Skeletal muscle tissue (tissue), 4 donors: ENCODE data around the gene FOXC1. TPM values are rescaled to one million over a fixed set of nuclear protein-coding genes. Genes with fewer than 3 reads are reported as not detected.

Source experiments
- H3K27ac ChIP-seq: one replicate; pipeline ENCODE4 v1.7.0; 2013; ENCODE audit warnings: mild to moderate bottlenecking, low read depth, low read length, inconsistent platforms
- H3K27me3 ChIP-seq, 3 donors: one replicate each; pipeline ENCODE4 v1.7.0; 2013; ENCODE audit warnings: low read length in 3 of 3; ENCODE audit not compliant: control insufficient read depth in 3 of 3, insufficient read depth in 3 of 3
- H3K36me3 ChIP-seq, 3 donors: one replicate each; pipeline ENCODE4 v1.7.0; 2013; ENCODE audit warnings: low read length in 3 of 3; ENCODE audit not compliant: control insufficient read depth in 3 of 3, insufficient read depth in 3 of 3
- H3K4me1 ChIP-seq, 3 donors: one replicate each; pipeline ENCODE4 v1.7.0; 2013; ENCODE audit warnings: low read length in 3 of 3, mild to moderate bottlenecking in 3 of 3; ENCODE audit not compliant: control insufficient read depth in 3 of 3, insufficient read depth in 3 of 3
- H3K4me3 ChIP-seq, 3 donors: one replicate each; pipeline ENCODE4 v1.7.0; 2013; ENCODE audit warnings: low read length in 3 of 3
- H3K9ac ChIP-seq, 3 donors: one replicate each; pipeline ENCODE4 v1.7.0; 2013; ENCODE audit warnings: low read length in 3 of 3, mild to moderate bottlenecking in 3 of 3, moderate library complexity in 2 of 3, low read depth in 1 of 3
- H3K9me3 ChIP-seq, 3 donors: one replicate each; pipeline ENCODE4 v1.7.0; 2013; ENCODE audit warnings: low read length in 3 of 3; ENCODE audit not compliant: control insufficient read depth in 3 of 3
- total RNA-seq: library from RNA; depleted of rRNA; stranded (reverse); fragments of >200 nt; gene quantifications from one replicate; pipeline ENCODE4 v1.2.3, GENCODE V29; 2014
- donor health status: Osteomylitis.

Gene FOXC1
- total RNA-seq: 1.6 TPM

DNA sequence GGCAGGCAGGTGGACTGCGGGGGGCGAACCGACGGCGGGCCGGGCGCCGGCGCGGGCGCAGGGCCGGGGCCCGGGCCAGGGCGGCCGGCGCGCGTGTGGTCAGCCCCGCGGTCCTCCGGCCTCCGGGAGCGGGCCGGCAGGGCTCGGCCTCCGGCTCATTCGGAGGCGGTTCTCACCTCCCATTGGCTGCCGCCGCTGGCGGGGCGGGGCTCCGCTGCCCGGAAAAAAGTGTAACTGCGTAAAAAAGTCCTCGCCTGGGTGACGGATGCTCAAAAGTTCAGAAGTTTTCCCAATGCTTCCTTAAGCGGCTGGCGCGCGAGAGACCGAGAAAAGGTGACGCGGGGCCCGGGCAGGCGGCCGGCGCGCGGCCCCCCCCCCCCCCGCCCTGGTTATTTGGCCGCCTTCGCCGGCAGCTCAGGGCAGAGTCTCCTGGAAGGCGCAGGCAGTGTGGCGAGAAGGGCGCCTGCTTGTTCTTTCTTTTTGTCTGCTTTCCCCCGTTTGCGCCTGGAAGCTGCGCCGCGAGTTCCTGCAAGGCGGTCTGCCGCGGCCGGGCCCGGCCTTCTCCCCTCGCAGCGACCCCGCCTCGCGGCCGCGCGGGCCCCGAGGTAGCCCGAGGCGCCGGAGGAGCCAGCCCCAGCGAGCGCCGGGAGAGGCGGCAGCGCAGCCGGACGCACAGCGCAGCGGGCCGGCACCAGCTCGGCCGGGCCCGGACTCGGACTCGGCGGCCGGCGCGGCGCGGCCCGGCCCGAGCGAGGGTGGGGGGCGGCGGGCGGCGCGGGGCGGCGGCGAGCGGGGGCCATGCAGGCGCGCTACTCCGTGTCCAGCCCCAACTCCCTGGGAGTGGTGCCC lies at the start of gene FOXC1:
FOXC1 (plus strand) TSS at position 268 of the 849 bp plus-strand sequence; CDS start at position 799, 531 bp downstream.
- peaks cover 12 to 31% (median 16%) of the 10 kb centered on the region in 3 donors for H3K4me1 ChIP-seq

DNA sequence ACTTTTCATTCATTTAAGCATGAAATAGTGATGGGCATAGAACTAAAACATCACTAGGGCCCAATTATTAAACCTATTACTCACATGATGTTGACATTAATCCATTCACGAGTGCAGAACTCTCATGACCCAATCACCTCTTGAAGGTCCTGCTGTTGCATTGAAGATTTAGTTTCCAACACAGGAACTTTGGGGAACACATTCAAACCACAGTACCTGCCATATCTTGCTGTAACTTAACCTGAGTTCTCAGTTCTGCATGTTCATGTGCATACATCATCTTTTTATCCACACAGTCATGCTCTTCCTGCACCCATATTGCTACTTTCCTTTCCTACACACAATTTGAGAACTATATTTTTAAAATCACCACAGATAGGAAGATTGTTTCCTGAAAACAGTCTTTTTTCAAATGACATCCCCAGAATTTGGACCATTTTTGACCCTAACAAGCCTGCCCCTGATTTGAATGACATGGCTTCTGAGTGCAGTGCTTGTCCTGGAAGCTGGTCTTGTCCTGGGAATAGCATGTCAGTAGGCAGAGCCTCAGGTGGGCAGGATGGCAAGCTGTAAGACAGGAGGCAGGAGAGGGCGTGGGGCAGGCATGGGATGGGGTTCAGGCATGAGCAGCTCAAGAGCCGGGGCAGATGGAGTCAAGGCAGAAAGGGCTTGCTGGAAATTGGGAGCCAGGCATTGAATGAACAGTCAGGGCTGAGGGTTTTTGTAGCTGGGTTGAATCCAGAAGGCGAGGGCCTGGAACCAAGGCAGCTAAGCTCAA lies 49.2 kb upstream of the FOXC1 start:
- peaks cover 2 to 4% (median 3%) of the 10 kb centered on the region in 3 donors for H3K27me3 ChIP-seq
- H3K4me1 ChIP-seq: no peaks in the 10 kb centered on the region
- H3K9ac ChIP-seq: no peak overlapping the region
- H3K9me3 ChIP-seq: no peaks in the 10 kb centered on the region
- no peak overlapping the region for H3K27ac ChIP-seq
- no peaks in the 10 kb centered on the region for H3K36me3 ChIP-seq
- no peak overlapping the region for H3K4me3 ChIP-seq

More for the DNA sequence above, at the start of gene FOXC1:
- H3K36me3 ChIP-seq: no peaks in the 10 kb centered on the region
- peak within 1 kb of the TSS; percentile 65 for H3K27ac ChIP-seq
- H3K9ac ChIP-seq: peak within 1 kb of the TSS; percentile 68 to 79 (median 72)
- peak within 1 kb of the TSS; percentile 69 to 71 (median 71) for H3K4me3 ChIP-seq
- H3K27me3 ChIP-seq: peaks cover 78 to 80% (median 80%) of the 10 kb centered on the region in 3 donors
- no peaks in the 10 kb centered on the region for H3K9me3 ChIP-seq

DNA sequence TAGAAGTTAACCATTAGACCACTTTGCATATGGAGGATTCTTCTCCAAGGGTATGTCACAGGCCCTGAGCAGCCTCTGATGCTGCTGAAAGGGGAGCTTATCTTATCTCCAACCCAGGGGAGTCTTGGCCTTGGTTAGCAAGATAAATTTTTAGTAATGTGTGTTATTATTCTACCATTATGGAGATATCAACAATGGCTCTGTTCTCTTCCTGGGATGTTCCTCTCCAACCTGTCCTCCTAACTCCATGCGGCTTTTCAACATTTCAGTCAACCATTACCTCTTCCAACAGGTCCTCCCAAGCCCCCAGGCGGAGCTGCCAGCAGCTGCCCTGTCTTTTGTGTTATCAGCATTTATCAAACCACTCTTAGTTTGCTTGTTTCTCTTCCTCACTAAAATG lies 48.4 kb upstream of the FOXC1 start:
- H3K9me3 ChIP-seq: no peaks in the 10 kb centered on the region
- no peaks in the 10 kb centered on the region for H3K36me3 ChIP-seq
- no peak overlapping the region for H3K9ac ChIP-seq
- no peaks in the 10 kb centered on the region for H3K4me1 ChIP-seq
- no peak overlapping the region for H3K4me3 ChIP-seq
- H3K27me3 ChIP-seq: peaks cover 2 to 4% (median 3%) of the 10 kb centered on the region in 3 donors
- H3K27ac ChIP-seq: no peak overlapping the region

DNA sequence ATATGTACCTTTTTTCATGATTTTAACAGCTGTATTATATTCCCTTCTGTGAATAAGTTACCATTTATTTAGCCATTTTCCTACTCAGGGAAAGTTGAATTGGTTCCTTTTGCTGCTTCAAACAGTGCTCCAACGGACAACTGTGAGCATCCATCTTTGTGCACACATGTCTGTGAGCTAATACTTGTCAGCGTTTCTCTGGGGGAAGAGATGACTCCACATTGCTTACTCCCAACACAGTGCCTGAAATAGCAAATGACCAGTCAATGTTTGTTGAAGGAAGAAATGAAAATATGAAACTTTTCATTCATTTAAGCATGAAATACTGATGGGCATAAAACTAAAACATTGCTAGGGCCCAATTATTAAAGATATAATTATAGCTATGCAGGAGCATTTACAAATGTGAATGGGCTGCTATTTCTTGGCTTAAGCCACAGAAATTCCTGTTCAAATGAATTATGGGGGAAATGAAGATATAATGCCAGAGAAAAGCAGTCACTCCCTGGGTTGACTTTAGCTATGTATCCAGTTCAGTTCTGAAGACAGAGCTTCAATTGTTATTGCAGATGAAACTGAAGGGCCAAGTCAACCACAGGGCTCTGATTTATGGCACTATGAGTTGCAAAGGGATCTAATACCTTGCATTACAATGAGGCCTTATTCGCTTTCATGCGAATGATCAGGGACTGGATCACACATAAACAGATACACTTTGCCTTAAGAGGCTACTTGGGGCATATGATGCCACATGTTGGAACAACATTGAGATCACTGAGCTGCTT lies 47.4 kb upstream of the FOXC1 start:
- Histone ChIP-seq H3K27me3 (peaks cover 2 to 4% (median 3%) of the 10 kb centered on the region in 3 donors), H3K4me1 (no peaks in the 10 kb centered on the region), H3K36me3 (no peaks in the 10 kb centered on the region), H3K4me3 (no peak overlapping the region), H3K27ac (no peak overlapping the region), H3K9ac (no peak overlapping the region), H3K9me3 (no peaks in the 10 kb centered on the region)

DNA sequence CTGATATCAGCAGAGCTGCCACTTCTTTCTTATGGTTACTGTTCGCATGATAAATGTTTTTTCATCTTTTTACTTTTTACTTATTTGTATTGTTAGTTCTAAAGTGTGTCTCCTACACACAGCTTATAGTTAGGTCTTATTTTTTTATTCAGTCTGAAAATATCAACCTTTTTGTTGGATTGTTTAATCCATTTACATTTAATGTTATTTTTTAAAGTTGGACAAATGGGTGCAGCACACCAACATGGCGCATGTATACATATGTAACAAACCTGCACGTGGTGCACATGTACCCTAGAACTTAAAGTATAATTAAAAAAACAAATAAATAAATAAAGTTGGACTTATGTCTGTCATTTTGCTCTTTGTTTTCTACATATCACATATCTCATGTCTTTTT lies 40.3 kb upstream of the FOXC1 start:
- H3K9ac ChIP-seq: no peak overlapping the region
- no peak overlapping the region for H3K27ac ChIP-seq
- H3K27me3 ChIP-seq: peaks cover 0 to 3% (median 0%) of the 10 kb centered on the region in 3 donors
- no peaks in the 10 kb centered on the region for H3K36me3 ChIP-seq
- H3K4me1 ChIP-seq: peaks cover 0 to 5% (median 0%) of the 10 kb centered on the region in 3 donors
- H3K9me3 ChIP-seq: peaks cover 0 to 8% (median 3%) of the 10 kb centered on the region in 3 donors
- H3K4me3 ChIP-seq: no peak overlapping the region

DNA sequence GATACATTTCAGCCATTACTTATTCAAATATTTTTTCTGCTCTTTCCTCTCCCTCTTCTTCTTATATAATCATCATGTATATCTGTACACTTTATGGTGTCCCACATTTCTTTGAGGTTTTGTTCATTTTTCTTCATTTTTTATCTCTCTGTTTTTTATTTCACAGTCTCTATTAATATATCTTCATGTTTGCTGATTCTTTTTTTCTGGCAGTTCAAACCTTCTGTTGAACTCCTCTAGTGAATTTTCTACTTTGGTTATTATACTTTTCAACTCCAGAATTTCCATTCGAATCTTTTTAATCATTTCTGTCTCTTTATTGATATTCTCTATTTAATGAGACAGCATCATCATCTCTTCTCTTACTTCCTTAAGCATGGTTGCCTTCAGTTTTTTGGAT lies 38.9 kb upstream of the FOXC1 start:
- peaks cover 0 to 6% (median 5%) of the 10 kb centered on the region in 3 donors for H3K4me1 ChIP-seq
- no peaks in the 10 kb centered on the region for H3K27me3 ChIP-seq
- peaks cover 0 to 8% (median 3%) of the 10 kb centered on the region in 3 donors for H3K9me3 ChIP-seq
- H3K36me3 ChIP-seq: no peaks in the 10 kb centered on the region
- H3K9ac ChIP-seq: no peak overlapping the region
- no peak overlapping the region for H3K27ac ChIP-seq
- H3K4me3 ChIP-seq: no peak overlapping the region

DNA sequence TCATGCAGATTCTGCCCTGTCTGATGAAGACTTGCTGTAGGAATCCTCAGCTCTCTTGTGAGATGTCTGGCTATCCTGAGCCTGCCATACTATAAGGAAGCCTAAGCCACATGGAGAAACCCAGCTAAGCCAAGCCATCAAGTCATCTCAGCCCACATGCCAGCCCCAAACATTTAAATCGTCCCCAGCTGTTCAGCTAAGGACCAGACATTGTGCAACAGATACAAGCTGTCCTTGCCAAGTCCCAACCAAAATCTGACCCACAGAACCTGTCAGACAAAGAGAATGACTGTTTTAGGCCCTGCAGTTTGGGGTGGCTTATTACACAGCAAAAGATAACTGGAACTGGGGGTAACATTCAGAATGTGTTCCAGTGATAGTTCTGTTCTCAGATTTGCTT lies 36.8 kb upstream of the FOXC1 start:
- peaks cover 0 to 8% (median 3%) of the 10 kb centered on the region in 3 donors for H3K9me3 ChIP-seq
- H3K27me3 ChIP-seq: no peaks in the 10 kb centered on the region
- H3K4me1 ChIP-seq: peaks cover 0 to 8% (median 5%) of the 10 kb centered on the region in 3 donors
- no peaks in the 10 kb centered on the region for H3K36me3 ChIP-seq
- H3K27ac ChIP-seq: no peak overlapping the region
- no peak overlapping the region for H3K9ac ChIP-seq
- H3K4me3 ChIP-seq: no peak overlapping the region

DNA sequence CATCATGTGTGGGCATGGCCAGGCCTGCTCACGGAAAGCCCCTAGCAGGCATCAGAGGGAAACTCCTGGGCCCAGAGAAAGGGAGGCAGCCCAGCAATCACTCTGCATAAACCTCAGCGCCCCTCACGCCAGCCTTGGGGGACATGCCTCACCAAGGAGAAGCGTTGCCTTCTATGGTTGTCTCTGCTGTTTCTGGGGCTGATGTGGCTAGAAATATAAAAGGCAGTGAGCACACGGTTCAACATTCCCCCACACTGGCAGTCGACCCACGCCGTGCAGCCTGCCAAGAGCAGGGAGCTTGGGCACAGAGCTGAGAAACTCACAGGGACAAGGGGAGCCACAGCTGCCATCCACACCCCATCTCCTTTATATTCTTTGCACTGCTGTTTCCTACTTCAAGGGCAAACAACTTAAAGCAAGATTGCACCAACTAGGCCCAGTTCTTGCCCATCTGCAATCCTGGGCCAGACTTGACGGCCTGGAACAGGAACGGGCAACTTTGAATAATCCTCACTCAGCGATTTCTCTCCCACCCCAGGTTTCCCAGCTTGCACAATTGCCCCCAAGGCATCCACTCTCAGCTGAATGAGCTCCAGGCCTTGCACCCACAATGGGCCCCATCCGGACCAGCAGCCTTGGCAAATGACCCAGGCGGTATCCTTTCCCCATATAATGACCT lies 35.5 kb upstream of the FOXC1 start:
- H3K36me3 ChIP-seq: no peaks in the 10 kb centered on the region

DNA sequence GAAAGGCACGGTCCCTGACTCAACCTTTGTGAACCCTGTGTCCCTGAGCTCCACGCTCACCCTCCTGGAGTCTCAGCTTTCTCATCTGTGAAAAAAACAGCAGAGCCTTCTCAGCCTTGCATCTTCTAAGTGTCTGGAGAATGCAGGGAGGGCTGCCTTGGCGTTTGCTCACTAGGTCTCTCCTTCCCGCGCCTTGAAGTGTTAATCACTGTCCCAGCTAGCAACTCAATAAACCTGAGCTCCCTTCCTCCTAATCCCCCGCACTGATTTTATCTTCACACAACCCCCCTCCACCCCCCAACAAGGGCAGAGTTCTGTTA lies 34.9 kb upstream of the FOXC1 start:
- H3K36me3 ChIP-seq: no peaks in the 10 kb centered on the region
- H3K27ac ChIP-seq: peak overlapping the region; percentile 74
- no peak overlapping the region for H3K4me3 ChIP-seq
- H3K27me3 ChIP-seq: no peaks in the 10 kb centered on the region
- peak overlapping the region in 1 of 3 donors; percentile 50 for H3K9ac ChIP-seq
- peaks cover 0 to 8% (median 3%) of the 10 kb centered on the region in 3 donors for H3K9me3 ChIP-seq
- peaks cover 0 to 8% (median 5%) of the 10 kb centered on the region in 3 donors for H3K4me1 ChIP-seq

More for the DNA sequence above, 35.5 kb upstream of the FOXC1 start:
- peaks cover 0 to 8% (median 3%) of the 10 kb centered on the region in 3 donors for H3K9me3 ChIP-seq
- no peaks in the 10 kb centered on the region for H3K27me3 ChIP-seq
- peaks cover 0 to 8% (median 5%) of the 10 kb centered on the region in 3 donors for H3K4me1 ChIP-seq
- no peak overlapping the region for H3K9ac ChIP-seq
- no peak overlapping the region for H3K4me3 ChIP-seq
- H3K27ac ChIP-seq: no peak overlapping the region
